HG03521 (cell line): ENCODE measurements around the gene ALMS1.
A peak's percentile ranks its signal among the peaks of the same experiment; 100 is the strongest.
"Not testable (repeated sequence)": the region's sequence is repeated elsewhere in the genome, so short reads cannot be mapped to it uniquely, and the experiment has no call there.

Source experiments
- ATAC-seq: cut with Tn5 transposase; IDR thresholded peaks from one replicate; pipeline ENCODE4 v1.9.1; 2021; ENCODE audit warnings: mild to moderate bottlenecking, moderate library complexity; ENCODE audit not compliant: unreplicated experiment

Gene ALMS1

DNA sequence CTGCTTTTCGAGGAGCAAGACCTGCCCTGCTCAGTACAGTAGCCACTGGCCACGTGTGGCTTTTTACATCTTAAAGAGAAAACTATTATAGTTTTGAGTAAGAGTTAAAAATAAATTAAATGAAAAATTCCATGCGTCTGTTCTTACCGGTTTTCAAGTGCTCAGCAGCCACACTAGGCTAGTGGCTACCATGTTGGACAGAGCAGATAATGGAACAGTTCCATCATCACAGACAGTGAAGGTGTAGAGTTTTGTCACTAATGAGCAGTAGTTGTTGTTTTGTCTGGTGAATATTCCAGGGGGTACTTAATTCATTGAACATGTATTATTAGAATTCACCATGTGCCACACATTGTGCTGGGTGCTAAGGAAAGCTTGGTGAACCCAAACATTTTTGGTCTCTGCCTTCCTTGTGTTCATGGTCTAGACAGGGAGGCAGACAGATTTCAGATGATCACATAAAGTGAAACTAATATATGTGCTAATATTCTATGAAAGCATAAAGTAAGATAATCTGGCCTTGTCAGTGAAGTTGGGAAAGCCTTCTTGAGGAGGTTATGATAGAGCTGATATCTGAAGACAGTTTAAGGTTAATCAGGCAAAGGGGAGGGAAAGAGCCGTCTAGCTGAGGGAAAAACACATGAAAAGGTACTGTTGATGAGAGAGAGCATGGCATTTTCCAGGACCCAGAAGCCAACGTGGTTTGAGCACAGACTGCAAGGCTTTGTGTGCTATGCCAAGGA is 1.4 kb downstream of the ALMS1 start:
- no peak for ATAC-seq

DNA sequence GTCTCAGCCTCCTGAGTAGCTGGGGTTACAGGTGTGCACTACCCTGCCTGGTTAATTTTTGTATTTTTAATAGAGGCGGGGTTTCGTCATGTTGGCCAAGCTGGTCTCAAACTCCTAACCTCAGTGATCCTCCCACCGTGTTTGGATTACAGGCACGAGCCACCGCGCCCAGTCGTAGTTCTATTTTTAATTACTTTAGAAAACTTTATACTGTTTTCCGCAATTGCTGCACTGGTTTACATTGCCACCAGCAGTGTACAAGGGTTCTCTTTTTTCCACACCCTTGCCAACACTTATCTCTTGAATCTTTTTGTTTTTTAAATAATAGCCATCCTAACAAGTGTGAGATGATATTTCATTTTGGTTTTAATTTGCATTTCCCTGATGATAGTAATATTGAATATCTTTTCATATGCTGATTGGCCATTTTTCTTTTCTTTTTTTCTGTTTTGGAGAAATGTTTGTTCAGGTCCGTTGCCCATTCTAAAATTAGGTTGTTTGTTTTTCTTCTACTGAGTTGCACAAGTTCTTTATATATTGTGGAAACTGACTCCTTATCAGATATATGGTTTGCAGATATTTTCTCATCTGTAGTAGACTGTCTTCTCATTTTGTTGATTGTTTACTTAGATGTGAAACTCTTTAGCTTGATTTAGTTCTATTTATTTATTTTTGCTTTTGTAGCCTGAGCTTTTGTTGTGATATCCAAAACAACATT is 16.9 kb downstream of the ALMS1 start:
- ATAC-seq, result no peak

DNA sequence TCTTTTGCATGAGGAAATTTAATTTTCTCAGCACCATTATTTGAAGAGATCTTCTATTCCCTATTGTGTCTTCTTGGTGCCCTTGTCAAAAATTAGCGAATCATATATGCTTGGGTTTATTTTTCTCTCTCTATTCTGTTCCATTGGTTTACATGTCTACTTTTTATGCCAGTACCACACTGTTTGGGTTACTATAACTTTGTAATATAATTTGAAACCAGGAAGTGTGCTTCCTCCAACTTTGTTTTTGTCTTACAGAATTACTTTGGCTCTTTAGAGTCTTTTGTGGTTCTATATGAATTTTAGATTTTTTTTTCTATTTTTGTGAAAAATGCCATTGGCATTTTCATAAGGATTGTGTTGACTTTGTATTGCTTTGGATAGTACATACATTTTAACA is 17.6 kb downstream of the ALMS1 start:
- ATAC-seq, result no peak

DNA sequence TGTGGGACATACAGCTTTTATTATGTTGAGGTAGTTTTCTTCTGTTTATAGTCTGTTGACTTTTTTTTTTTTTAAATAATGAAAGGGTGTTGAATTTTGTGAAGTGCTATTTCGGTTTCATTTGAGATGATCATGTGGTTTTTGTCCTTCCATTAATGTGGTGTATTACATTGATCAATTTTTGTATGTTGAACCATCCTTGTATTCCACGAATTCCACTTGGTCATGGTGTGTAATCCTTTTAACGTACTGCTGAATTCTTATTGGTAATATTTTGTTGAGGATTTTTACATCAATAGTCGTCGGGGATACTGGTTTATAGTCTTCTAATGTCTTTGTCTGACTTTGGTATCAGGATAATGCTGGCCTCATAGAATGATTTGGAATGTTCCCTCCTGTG is 18.8 kb downstream of the ALMS1 start:
- no peak for ATAC-seq

DNA sequence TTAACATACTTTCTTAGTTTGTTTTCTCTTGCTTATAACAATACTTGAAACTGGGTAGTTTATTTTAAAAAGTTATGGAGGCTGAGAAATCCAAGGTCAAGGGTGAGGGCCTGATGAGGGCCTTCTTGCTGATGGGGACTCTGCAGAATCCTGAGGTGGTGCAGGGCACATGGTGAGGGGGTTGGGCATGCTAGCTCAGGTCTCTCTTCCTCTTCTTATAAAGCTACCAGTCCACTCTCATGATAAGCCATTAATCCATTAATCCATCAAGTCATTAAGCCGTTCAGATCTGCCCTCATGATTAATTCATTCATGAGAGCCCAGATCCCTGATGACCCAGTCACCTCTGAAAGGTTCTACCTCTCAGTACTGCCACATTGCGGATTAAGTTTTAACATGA is 21.4 kb downstream of the ALMS1 start:
- ATAC-seq, result no peak

DNA sequence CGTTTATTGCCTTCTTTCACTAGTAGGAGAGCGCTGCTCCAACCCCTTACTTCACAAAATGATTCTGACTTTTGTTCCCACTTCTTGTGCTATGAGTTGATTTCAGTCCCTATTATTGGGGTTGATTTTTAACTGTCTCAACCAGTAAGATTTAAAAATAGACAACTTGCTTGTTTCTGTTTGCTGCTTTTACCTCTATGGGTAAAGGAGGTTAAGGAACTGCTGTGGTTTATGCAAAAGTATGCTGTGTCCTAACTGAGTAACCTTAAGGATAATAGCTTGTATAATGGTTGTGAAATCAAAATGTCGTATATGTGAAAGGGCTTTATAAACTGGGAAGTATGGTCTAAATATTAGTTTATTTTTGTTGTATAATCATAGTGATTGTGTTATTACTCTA is 22.6 kb downstream of the ALMS1 start:
- no peak for ATAC-seq

DNA sequence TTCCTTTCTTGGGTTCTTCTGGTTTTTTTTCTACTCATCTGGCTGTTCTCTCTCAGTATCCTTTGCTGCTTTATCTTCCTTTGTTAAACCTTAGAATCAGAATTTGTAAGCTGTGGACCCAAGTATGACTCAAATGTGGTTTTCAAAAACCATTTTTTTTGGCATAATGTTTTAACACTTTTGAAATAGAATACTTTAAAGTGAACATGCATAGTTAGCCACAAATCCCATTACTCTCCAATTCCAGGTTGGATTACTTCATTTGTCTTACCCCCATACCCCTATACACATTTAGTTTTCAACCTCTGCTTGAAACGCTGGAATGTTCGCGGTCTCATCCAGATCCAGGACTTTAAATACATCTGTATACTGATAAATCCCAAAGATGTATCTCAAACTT is 29.1 kb downstream of the ALMS1 start:
- no peak for ATAC-seq

DNA sequence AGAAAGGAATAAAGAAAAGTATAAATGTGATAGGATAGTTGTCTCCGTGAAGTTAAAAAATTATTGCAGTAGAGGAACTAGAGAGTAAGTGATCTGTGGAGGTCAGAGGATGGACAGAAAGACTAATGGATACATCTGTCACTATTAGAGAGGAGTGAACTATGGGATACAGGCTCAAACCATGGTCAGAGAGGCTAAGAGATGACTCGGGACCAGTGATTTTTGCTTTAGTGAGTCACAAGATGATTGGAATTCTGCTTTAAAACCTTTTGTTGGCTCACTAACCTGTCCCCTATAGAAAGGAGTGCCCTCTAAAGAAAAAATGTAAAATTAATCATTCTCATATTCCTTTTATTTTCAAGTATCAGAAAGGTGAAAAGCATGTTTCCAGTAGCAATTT is 30.3 kb downstream of the ALMS1 start:
- ATAC-seq, result no peak

DNA sequence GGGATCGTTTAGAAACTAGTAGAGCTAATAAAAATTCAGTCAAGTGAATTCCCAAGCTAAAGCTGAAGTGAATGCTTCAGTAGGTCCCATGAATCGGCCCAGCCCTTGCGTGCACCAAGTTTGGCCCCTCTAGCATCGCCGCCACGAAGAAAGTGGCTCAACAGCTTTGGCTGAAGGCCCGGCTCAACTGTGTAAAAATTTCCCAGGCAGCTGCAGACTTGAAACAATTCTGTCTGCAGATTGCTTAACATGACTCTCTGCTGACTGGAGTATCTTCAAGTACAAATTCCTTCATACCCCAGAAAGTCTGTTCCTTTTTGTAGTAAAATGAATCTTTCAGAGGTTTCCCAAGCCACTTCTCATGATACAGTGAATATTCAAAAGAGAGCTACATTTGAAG is 32.7 kb downstream of the ALMS1 start:
- no peak for ATAC-seq

DNA sequence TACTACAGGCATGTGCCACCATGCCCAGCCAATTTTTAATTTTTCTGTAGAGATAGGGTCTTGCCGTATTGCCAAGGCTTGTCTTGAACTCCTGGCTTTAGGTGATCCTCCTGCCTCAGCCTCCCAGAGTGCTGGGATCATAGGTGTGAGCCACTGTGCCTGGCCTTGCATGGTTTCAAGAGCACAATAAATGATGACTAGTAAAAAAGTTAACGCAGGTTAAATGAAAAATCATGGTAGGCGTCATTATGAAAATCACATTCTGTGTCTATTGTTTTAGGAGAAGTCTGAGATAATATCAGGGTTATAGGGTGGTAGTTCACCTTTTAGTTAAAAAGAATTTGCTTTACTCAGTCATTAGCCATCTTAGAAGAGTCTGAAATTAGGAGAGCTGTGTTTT is 38.3 kb downstream of the ALMS1 start:
- ATAC-seq, result no peak

DNA sequence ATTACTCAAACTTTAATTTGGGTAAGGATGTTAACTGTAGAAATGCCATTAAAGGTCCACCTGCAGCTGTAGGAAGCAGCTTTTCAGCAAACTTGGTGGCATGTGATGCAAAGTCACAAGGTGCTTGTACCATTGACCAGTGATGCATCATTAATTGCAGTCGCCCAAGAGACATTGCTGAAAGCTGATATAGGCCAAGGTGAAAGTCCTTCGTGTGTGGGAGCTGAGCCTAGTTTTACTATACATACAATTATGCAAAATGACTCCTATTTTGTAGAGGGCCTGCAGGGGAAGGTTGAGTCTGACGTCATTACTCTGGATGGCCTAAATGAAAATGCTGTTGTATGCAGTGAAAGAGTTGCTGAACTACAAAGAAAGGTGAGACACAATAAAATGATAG is 40.5 kb downstream of the ALMS1 start:
- no peak for ATAC-seq

DNA sequence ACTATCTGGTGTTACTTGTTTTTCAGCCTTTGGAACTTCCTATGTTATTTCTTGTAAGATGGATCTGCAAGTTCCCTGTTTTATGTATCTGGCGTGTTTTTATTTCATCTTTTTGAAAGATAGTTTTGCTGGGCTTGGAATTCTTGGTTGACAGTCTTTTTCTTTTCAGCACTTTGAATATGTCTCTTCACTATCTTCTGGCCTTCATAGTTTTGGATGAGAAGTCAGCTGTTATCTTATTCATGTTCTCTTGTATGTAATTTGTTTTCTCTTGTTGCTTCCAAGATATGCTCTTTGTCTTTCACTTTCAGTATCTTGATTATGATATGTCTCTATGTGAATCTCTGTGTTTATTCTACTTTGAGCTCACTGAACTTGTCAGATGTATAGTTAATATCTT is 50.4 kb downstream of the ALMS1 start:
- no peak for ATAC-seq

DNA sequence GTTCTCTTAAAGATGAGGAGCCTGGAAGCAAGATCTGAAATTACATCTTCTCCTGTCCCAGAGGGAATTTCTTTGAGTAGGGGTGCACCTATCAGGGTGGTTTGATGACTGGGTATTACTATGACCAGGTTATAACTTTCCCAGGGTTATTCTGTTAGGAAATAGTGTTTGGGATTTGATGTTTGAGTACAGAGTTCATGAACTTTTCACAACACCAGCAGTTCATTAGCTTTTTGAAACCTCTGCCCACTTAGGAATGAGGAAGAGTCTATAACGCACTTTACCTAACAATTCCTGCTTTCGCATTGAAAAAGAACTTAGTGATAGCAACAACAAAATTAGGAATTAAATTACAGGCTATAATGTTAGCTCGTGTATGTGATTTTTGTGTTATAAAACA is 58.6 kb downstream of the ALMS1 start:
- ATAC-seq, result no peak

DNA sequence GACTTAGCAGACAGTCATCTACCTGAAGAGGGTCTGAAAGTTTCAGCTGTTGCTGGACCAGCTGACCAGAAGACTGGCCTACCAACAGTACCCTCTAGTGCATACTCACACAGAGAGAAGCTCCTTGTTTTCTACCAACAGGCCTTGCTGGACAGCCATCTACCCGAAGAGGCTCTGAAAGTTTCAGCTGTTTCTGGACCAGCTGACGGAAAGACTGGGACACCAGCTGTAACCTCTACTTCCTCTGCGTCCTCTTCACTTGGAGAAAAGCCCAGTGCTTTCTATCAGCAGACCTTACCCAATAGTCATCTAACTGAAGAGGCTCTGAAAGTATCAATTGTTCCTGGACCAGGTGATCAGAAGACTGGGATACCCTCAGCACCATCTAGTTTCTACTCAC is 63.2 kb downstream of the ALMS1 start:
- no peak for ATAC-seq

DNA sequence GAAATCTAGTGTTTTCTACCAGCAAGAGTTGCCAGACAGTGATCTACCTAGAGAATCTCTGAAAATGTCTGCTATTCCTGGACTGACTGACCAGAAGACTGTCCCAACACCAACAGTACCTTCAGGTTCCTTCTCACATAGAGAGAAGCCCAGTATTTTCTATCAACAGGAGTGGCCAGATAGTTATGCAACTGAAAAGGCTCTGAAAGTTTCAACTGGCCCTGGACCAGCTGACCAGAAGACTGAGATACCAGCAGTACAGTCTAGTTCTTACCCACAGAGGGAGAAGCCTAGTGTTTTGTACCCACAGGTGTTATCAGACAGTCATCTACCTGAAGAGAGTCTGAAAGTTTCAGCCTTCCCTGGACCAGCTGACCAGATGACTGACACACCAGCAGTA is 63.8 kb downstream of the ALMS1 start:
- ATAC-seq, result no peak

DNA sequence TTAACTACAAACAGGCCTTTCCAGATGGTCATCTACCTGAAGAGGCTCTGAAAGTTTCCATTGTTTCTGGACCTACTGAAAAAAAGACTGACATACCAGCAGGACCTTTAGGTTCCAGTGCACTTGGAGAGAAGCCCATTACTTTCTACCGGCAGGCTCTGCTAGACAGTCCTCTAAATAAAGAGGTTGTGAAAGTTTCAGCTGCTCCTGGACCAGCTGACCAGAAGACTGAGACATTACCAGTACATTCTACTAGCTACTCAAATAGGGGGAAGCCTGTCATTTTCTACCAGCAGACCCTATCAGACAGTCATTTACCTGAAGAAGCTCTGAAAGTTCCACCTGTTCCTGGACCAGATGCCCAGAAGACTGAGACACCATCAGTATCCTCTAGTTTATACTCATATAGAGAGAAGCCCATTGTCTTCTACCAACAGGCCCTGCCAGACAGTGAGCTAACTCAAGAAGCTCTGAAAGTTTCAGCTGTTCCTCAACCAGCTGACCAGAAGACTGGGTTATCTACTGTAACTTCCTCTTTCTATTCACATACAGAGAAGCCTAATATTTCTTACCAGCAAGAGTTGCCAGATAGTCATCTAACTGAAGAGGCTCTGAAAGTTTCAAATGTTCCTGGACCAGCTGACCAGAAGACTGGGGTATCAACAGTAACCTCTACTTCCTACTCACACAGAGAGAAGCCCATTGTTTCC is 65.8 kb downstream of the ALMS1 start:
- peak; percentile 89 for ATAC-seq

DNA sequence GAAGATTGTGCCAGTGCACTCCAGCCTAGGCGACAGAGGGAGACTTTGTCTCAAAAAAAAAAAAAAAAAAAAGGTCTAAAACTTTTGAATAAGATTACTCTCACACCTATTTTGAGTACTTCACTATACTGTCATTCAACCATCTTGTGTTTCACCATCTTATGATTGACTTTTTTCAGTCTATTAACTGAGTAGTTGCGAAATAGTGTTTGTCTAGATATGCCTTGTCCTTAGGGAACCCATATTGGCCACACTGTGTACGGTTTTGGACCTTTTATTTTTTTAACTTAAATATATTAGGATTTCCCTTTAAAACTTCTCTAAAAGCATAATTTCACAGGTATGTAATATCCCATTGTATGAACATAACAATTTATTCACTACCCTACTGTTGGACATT is 72.3 kb downstream of the ALMS1 start:
- no peak for ATAC-seq

DNA sequence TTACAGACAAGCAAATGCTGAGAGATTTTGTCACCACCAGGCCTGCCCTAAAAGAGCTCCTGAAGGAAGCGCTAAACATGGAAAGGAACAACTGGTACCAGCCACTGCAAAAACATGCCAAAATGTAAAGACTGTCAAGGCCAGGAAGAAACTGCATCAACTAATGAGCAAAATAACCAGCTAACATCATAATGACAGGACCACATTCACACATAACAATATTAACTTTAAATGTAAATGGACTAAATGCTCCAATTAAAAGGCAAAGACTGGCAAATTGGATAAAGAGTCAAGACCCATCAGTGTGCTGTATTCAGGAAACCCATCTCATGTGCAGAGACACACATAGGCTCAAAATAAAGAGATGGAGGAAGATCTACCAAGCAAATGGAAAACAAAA is 76.8 kb downstream of the ALMS1 start:
- ATAC-seq, result not testable (repeated sequence)

DNA sequence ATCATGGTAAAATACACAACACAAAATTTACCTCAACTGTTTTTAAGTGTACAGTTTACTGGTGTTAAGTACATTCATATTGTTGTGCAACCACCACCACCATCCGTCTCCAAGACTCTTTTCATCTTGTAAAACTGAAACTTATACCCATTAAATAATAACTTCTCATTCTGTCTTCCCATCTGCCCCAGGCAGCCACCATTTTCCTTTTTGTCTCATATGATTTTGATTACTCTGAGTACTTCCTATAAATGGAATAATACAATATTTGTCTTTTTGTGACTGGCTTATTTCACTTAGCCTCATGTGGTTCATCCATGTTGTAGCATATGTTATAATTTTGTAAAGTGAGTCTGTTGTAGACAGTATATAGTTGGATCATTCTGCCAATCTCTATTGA is 82.7 kb downstream of the ALMS1 start:
- ATAC-seq, result no peak

DNA sequence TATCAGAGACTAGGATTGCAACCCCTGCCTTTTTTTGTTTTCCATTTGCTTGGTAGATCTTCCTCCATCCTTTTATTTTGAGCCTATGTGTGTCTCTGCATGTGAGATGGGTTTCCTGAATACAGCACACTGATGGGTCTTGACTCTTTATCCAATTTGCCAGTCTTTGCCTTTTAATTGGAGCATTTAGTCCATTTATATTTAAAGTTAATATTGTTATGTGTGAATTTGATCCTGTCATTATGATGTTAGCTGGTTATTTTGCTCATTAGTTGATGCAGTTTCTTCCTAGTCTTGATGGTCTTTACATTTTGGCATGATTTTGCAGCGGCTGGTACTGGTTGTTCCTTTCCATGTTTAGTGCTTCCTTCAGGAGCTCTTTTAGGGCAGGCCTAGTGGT is 98.2 kb downstream of the ALMS1 start:
- ATAC-seq, result not testable (repeated sequence)

DNA sequence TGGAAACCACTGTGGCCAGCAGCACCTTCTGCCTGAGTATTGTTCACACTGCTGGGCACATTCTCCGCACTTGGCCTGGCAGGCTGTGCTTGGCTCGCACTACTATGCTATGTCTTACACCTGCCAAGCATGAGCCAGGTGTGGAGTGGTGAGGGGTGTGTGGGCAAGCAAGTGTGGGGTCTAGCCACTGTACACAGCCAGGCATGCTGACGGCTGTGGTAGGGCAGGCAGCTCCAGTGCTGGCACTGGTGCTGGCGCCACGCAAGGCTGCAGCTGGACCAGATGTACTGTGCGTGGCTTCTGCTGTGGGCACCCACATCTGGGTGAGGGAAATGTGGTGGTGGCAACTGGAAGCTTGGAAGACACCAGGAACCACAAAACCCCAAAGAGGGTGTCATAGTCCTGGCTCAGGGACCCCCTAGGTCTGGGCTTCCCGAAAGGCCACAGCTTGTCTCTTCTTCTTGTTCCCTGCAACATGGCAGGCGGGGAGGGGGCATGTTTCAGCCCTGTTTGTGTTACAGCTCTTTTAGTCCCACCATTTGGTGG is 101.5 kb downstream of the ALMS1 start:
- ATAC-seq, result no peak

DNA sequence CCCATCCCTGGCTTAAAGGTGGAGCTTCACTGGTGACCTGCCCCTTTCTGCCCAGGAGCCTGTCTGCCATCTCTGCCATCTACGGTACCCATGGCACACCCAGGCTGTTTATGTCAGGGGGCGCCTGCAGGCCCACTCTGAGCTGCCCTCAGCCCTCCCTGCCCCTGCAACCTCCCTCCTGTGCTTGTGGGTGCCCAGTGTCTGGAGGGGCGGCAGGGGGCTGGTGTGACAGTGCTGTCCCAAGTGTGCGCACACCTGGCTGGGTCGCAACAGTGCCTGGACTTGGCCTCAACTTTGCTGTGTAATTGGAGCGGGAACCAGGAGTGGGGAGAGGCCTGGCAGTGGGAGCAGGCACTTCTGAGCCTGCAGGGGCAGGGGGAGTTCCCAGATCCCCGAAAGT is 102.4 kb downstream of the ALMS1 start:
- no peak for ATAC-seq
